Ramos (cell line): ENCODE data around the gene PCDHGA4.
"Not testable (repeated sequence)": the region's sequence is repeated elsewhere in the genome, so short reads cannot be mapped to it uniquely, and the experiment has no call there.

Experiments
- in situ Hi-C: fragments of 300-500 bp; cut with MboI; formaldehyde crosslinking; loops from one replicate; pipeline ENCODE4 v1.14.3; 2022; ENCODE audit warnings: low sequenced_read_pairs; ENCODE audit not compliant: unreplicated experiment

The PCDHGA4 gene

DNA sequence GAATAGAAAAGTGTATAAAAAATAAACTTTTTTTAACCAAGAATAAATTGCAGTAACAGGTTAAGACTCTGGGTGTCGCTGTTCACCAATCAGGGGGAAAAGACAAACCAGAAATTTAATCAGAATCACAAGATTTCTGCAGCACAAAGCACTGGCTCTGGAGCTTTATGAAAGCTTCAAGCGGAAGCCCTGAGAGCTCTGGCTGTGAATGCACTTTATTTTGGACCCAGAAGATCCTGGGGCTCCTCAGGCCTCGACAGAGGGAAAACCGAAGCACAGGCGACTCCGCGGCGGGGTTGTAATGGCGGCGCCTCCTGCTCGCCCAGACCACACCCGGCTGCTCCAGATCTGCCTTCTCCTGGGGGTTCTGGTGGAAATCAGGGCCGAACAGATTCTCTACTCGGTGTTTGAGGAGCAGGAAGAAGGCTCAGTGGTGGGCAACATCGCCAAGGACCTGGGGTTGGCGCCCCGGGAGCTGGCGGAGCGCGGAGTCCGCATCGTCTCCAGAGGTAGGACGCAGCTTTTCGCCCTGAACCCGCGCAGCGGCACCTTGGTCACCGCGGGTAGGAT, at the start of gene PCDHGA4:
PCDHGA4 (plus strand) TSS at position 122 of the 570 bp plus-strand sequence; CDS start at position 209, 87 bp downstream.
- in situ Hi-C loops, result no loop called here

DNA sequence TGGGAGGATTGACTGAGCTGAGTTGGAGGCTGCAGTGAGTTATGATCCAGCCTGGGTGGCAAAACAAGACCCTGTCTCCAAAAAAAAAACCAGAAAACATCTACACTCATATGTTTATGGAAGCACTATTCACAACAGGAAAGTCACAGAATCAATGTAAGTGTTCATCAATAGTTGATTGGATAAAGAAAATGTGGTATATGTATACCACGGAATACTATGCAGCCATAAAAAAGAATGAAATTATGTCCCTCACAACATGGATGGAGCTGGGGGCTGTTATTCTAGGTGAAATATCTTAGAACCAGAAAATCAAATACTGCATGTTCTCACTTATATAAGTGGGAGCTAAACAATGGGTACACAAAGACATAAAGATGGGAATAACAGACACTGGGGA, 48.2 kb upstream of the PCDHGA4 start:
- in situ Hi-C loops, result no loop called here

DNA sequence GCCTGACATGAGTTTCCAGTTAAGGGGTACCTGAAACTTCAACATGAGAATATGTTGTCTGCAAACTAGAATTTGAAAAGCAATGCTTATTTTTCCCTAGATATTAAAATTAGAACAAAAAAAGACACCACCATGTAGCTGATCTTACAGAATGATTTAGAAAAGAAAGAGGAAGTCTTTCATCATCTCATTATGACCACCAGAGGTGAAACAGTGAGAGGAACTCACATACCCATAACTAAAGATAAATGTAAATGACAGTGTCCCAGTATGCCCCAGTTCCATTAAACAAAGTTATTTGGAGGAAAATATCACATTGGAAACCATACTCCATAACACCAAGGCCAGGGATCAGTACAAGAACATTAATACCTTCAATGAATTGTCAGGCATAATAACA, 41.1 kb upstream of the PCDHGA4 start:
- in situ Hi-C loops, result no loop called here

DNA sequence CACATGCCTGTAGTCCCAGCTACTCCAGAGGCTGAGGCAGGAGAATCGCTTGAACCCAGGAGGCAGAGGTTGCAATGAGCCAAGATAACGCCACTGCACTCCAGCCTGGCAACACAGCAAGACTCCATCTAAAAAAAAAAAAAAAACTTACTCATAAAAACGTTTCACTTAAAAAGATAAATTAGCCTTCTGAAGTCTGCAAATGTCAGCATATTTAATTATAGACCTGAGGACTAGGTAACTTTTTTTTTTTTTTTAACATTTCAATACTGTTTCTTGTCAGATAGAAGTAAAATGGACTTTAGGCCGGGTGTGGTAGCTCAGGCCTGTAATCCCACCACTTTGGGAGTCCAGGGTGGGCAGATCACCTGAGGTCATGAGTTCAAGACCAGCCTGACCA, 37.9 kb upstream of the PCDHGA4 start:
- in situ Hi-C loops, result not testable (repeated sequence)

DNA sequence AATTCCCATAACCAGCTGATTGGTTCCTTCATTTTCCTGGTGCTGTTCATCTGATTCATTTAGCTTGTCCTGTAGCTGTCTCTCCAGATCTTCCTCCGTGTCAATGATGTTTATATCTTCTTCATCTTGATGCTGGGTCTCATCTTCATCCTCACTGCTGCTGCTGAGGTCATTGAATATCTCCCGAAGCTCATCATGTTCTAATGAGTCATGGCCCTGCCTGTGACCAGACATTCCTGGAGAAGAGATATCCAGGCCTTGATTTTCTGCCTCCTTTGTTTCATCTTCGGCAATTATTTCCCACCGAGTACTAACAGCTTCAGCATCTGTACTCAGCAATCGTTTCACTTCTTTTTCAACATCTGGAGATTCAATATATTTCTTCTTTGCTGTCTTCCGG, 35.6 kb upstream of the PCDHGA4 start:
- in situ Hi-C loops, result no loop called here

DNA sequence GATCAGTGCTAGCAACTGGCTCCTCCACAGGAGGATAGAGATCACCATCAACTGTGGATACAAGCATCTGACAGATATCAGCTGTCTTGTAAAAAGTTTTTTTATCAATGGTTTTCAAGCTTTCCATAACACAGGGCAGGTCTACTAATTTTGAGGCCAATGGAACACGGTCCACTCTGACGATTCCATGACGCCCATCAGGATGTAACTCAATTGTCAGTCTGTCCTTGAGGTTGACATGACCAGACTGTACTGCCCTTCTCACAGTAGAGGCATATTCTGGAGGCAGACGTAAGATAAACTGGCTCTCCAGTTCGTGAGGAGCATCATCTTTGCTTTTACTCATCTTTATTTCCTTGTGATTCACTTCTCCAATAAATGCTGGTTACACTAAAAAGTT, 35.1 kb upstream of the PCDHGA4 start:
- in situ Hi-C loops, result no loop called here

DNA sequence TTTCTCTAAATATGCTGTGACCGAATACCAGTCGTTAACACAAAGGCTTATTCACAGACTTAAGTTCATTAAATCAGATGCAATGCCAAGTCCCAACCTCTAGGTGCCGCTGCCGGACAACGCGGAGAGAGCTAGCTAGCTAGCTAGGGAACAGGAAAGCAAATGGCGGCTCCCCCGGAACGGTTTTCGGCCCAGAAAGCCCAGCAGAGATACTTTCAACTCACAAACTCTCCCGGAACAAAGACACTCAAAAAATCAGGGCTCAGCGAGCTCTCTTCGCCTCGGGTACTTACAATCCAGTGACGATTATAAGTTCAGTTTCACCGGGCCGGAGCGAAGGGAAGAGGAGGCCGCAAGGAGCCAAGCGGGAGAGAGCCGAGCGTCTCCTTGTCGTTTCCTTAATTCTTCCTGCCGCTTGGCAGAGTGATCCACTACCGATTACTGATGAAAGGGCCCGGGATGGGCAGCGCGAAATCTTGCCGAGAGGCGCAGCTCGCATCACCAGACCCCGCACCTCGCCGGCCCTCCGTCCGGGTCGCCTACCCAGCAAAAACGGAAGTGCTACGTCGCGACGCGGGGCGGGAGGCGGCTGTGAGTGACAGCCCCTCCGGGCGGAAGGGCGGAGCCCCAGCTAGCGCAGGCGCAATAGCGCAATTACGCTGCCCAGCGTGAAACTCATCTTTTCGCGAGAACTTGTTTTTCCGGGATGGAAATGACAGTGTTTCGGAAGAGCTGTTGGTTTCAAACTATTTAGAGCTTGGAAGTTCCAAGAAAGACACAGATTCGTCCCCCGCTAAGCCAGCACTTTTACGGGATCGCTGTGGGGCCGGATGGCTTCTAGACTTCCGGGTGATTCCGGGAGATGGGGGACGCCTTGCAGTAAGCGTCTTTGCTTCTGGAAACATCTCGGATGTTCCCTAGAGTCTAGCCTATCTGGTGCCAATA, 34.3 kb upstream of the PCDHGA4 start, which contains the start of gene TAF7:
TAF7 (minus strand) TSS at position 560 of the 945 bp plus-strand sequence. CDS start 740 bp downstream, outside the sequence.
- in situ Hi-C loops, result no loop called here

DNA sequence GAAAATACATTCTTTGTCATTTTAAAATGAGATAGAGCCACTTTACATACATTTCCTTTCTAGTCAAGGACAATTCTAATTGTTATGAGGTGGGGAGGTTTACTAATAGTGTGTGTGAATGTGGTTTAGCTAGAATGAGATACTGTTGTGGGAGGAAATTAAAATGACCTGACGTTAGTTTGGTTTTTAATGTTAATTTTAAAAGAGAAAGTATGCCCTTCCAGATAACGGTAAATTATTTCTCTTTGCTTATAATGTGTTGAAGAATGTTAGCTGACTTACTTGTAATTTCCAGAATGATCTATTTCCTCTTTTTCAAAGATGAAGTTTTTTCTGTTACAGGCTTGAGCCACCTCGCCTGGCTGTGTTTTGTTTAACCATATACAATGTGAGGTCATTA, 32.6 kb upstream of the PCDHGA4 start:
- in situ Hi-C loops, result no loop called here

DNA sequence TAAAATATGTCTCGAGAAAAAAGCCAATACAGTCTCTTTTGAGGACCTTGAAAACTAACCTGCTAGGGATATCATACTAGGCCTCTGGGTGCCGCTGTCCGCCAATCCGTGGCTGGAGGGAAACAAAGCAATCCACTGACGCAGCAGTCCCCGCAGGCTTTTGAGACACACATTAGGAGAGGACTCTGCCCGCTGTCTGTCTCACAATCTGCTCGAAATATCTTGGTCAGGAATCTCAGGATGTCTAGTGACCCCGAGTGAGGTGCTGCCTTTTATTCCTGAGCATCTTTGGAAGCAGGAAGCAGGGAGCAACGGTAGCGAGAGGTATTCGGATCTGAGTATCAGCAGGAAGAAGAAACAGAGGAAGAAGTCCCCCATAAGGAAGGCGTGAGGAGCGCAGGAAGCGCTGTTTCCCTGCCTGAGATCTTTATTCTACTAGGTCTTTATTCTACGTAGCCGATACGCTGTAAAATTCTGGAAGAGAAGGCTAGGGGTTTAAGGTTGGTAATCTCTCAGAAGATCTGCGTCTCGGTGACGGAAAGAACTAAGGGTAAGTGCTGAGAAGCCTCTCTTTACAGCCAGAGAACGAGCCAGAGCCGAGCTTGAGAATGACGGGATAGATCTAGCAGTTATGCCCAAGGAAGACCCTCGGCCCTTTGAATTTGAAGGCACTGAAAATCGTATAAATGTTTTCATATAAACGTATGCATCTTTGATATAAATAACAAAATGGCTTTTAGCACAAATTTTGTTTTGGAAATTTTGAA, 28.6 kb upstream of the PCDHGA4 start:
- in situ Hi-C loops, result no loop called here

DNA sequence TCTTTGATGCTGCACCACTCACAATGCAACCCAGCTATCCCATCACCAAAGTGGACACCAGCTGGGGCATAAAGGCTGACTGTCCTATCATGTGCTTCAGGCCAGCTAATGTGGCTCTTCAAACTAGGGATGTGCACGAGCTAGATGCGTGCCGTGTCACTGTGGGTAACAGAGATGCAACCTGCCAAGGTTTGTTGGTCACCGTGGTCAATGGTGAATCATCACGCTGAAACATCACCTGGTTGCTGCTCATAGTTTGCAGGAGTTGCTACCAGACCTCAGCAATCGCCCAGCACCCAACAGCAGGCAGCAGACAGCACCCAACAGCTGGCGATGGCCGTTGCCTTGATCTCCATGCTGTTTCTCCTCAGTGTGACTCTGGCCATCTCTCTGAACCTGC, 26.6 kb upstream of the PCDHGA4 start:
- in situ Hi-C loops, result no loop called here

DNA sequence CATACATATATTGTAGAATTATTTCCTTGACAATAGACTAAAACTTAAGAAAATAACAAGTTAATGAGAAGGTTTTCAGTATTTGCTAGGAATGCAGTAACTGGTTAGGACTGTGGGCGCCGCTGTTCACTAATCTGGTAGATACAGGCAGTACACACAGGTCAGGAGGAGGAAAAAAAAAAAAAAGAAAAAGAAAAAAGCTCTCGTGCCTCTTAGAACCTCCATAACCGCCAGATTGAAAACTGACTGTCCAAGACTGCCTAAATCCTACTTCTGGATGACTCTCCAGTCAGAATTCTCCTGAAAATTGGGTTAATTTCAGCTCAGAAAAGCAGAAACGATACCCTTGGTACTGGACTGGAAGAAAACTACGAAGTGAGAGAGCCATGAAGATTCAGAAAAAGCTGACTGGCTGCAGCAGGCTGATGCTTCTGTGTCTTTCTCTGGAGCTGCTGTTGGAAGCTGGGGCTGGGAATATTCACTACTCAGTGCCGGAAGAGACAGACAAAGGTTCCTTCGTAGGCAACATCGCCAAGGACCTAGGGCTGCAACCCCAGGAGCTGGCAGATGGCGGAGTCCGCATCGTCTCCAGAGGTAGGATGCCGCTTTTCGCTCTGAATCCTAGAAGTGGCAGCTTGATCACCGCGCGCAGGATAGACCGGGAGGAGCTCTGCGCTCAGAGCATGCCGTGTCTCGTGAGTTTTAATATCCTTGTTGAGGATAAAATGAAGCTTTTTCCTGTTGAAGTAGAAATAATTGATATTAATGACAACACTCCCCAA, 24.3 kb upstream of the PCDHGA4 start, which contains the start of gene PCDHGA1:
PCDHGA1 (plus strand) TSS at position 216 of the 782 bp plus-strand sequence.
- in situ Hi-C loops, result no loop called here

DNA sequence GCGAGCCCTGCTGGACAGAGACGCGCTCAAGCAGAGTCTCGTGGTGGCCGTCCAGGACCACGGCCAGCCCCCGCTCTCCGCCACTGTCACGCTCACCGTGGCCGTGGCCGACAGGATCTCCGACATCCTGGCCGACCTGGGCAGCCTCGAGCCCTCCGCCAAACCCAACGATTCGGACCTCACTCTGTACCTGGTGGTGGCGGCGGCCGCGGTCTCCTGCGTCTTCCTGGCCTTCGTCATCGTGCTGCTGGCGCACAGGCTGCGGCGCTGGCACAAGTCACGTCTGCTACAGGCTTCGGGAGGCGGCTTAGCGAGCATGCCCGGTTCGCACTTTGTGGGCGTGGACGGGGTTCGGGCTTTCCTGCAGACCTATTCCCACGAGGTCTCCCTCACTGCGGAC, 22.2 kb upstream of the PCDHGA4 start:
- in situ Hi-C loops, result not testable (repeated sequence)

DNA sequence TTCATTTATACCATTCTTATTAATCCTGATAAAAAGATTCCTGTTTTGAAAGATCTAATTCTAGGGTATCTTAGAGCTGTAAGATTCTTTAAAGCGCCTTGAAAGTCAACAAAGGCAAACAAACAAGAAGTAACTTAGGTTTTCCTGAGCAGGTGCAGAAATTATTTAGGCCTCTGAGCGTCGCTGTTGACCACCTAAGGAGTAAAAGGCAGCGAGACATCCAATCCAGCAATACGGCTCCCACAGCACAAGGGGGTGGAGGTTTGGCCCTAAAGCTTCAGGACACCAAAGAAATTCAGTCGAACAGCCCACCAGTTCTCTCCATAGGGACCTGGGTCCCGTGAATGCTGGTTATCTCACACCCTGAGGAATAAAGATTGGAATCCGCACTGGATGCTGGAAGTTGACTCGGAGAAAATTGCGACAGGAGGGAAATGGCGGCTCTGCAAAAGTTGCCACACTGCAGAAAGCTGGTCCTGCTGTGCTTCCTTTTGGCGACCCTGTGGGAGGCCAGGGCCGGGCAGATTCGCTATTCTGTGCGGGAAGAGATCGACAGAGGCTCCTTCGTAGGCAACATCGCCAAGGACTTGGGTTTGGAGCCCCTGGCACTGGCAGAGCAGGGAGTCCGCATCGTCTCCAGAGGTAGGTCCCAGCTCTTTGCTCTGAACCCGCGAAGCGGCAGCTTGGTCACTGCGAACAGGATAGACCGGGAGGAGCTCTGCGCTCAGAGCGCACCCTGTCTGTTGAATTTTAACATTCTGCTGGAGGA, 16.1 kb upstream of the PCDHGA4 start, which contains the start of gene PCDHGA2:
PCDHGA2 (plus strand) TSS at position 223 of the 769 bp plus-strand sequence.
- in situ Hi-C loops, result no loop called here

DNA sequence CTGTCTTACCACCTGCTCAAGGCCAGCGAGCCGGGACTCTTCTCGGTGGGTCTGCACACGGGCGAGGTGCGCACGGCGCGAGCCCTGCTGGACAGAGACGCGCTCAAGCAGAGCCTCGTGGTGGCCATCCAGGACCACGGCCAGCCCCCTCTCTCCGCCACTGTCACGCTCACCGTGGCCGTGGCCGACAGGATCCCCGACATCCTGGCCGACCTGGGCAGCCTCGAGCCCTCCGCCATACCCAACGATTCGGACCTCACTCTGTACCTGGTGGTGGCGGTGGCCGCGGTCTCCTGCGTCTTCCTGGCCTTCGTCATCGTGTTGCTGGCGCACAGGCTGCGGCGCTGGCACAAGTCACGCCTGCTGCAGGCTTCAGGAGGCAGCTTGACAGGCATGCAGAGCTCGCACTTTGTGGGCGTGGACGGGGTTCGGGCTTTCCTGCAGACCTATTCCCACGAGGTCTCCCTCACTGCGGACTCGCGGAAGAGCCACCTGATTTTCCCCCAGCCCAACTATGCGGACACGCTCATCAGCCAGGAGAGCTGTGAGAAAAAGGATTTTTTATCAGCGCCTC, 14.0 kb upstream of the PCDHGA4 start:
- in situ Hi-C loops, result not testable (repeated sequence)

DNA sequence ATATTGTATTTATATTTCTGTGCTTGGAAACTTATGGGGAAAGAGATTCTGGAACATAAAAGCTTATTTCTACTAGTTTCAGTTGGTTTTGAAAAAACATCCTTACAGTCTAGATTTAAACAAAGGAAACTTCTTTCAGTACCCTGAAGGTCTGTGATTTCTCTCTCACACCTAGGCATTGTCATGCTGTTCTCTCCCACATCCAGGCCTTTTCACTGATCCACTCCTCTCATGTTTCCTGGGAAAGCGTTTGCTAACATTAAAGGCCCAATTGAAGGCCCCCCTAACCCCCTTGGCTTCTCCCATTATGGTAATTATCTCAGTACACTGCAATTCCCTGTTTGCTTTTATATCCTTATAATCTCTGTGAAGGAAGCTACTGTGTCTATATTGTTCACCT, 12.0 kb upstream of the PCDHGA4 start:
- in situ Hi-C loops, result no loop called here

DNA sequence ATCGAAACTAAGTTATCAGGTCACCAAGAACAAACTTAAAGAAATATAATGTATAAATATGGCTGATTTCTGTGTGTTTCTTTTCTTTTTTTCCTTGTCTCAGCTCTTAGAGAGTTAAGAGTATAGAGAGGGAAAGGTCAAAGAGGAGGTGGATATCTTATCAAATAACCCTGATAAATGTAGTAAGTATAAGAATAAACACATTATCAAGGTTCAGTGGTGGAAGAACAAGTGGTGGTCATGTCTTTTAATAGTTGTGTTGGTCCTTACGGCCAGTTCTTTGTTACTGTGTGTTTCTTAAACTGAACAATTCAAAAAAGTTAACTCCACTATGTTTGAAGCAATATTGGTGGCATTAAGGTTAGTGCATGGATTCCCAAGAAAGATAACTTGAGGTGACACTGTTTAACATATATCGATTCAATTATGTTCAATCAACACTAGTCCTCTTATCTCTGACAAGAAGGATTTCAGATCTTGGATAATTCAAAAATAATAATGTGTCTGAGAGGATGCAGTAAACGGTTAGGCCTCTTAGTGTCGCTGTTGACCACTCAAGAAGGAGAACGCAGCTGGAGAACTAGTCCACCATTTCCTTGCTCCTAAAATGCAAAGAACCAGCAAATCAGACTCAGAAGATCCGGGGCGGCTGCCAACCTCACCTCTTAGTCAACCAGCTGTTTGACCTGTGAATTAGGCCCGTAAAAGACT, 11.4 kb upstream of the PCDHGA4 start, which contains the start of gene PCDHGA3:
PCDHGA3 (plus strand) TSS at position 588 of the 711 bp plus-strand sequence. CDS start 205 bp downstream, outside the sequence.
- in situ Hi-C loops, result no loop called here

DNA sequence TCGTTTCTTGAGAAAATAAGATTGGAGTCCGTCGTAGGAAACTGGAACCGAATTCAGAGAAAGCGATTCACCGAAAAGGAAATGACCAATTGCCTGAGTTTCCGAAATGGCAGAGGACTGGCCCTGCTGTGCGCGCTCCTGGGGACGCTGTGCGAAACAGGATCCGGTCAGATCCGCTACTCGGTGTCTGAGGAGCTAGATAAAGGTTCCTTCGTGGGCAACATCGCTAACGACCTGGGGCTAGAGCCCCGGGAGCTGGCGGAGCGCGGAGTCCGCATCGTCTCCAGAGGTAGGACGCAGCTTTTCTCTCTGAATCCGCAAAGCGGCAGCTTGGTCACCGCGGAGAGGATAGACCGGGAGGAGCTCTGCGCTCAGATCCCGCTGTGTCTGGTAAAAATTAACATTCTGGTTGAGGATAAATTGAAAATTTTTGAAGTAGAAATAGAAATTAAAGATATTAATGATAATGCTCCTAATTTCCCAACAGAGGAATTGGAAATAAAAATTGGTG, 10.8 kb upstream of the PCDHGA4 start:
- in situ Hi-C loops, result no loop called here

DNA sequence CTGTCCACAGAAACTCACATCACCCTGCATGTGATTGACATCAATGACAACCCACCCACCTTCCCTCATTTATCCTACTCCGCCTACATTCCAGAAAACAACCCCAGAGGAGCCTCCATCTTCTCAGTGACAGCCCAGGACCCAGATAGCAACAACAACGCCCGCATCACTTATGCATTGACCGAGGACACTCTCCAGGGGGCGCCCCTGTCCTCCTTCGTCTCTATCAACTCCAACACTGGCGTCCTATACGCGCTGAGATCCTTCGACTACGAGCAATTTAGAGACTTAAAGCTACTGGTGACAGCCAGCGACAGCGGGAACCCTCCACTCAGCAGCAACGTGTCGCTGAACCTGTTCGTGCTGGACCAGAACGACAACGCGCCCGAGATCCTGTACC, 9.5 kb upstream of the PCDHGA4 start:
- in situ Hi-C loops, result no loop called here
